ENCODE measurements around the gene FOCAD.

The FOCAD gene

DNA sequence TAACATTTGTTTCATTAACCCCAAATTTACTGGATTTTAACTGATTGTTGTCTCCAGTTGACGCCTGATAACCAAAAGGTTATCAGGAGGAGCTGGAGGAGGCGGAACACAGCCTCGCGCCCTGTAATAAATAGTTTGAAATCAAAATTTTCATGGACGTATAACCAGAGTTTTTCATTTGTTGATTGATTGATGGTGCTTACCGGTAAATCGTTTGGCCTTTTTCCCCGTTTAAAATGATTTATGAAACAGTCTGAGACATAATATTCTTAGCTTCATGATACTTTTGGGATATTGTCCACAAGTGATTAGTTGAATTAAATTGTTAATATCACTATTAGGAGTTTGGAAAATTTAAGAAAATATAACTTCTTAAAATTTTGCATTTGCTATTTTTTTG is 1.7 kb downstream of the FOCAD start:
- Histone ChIP-seq H3F3A (ENCODE audit: control insufficient read depth, insufficient read depth) (no peaks in the 10 kb centered on the region), H3K9me2 (replicated peaks; ENCODE audit: control insufficient read depth, low read length) (no peaks in the 10 kb centered on the region), H3K36me3 (ENCODE audit: control insufficient read depth, low read length) (no peaks in the 10 kb centered on the region), H3K9me3 (ENCODE audit: control insufficient read depth, insufficient read depth, low read length) (no peaks in the 10 kb centered on the region), H3K79me2 (ENCODE audit: control insufficient read depth, low read length) (peaks cover 49% of the 10 kb centered on the region), H3K27ac (ENCODE audit: low read depth, low read length) (no peak overlapping the region), H3K4me2 (ENCODE audit: low read length) (peak overlapping the region; percentile 81), H3K4me1 (ENCODE audit: control insufficient read depth, low read length) (peaks cover 20% of the 10 kb centered on the region), H4K20me1 (ENCODE audit: control insufficient read depth, insufficient read depth, low read depth, low read length) (peaks cover 2% of the 10 kb centered on the region; the same call in 1 of the 2 replicates), H3K27me3 (ENCODE audit: control insufficient read depth, low read length) (no peaks in the 10 kb centered on the region), H3K4me3 (ENCODE audit: low read length) (peak overlapping the region; percentile 86)
- TF ChIP-seq, protein P1, sequence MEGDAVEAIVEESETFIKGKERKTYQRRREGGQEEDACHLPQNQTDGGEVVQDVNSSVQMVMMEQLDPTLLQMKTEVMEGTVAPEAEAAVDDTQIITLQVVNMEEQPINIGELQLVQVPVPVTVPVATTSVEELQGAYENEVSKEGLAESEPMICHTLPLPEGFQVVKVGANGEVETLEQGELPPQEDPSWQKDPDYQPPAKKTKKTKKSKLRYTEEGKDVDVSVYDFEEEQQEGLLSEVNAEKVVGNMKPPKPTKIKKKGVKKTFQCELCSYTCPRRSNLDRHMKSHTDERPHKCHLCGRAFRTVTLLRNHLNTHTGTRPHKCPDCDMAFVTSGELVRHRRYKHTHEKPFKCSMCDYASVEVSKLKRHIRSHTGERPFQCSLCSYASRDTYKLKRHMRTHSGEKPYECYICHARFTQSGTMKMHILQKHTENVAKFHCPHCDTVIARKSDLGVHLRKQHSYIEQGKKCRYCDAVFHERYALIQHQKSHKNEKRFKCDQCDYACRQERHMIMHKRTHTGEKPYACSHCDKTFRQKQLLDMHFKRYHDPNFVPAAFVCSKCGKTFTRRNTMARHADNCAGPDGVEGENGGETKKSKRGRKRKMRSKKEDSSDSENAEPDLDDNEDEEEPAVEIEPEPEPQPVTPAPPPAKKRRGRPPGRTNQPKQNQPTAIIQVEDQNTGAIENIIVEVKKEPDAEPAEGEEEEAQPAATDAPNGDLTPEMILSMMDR (IDR thresholded peaks at IDR 0.05; ENCODE audit: low read depth, low read length, poor library complexity, severe bottlenecking), result no peak
- TF ChIP-seq EZH2phosphoT487 (IDR thresholded peaks at IDR 0.05; ENCODE audit: borderline replicate concordance, low read length), result no peak

DNA sequence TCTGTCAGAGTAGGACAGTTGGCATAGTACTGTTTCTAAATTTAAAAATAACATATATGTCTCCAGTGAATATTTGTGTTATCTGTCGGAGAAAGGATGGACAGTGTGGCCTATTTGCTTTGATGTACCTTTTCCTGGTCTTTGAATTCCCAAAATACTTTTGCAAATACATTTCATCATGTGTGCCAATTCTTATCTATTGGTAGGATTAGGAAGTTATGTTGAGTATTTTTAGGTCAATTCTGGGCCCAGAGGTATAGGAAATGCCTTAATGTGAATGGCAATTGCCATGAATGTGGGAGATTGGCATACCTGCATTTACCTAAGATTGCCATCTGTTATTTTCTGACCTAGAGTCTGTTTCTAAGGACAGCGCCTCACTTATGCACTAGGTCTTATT is 5.8 kb downstream of the FOCAD start:
- no peak for TF ChIP-seq EZH2phosphoT487 (IDR thresholded peaks at IDR 0.05; ENCODE audit: borderline replicate concordance, low read length)
- Histone ChIP-seq H3K27me3 (ENCODE audit: control insufficient read depth, low read length) (no peaks in the 10 kb centered on the region), H3K4me1 (ENCODE audit: control insufficient read depth, low read length) (peaks cover 10% of the 10 kb centered on the region), H3K27ac (ENCODE audit: low read depth, low read length) (no peak overlapping the region), H3K9me3 (ENCODE audit: control insufficient read depth, insufficient read depth, low read length) (no peaks in the 10 kb centered on the region), H3K36me3 (ENCODE audit: control insufficient read depth, low read length) (no peaks in the 10 kb centered on the region), H3K4me3 (ENCODE audit: low read length) (no peak overlapping the region), H3K4me2 (ENCODE audit: low read length) (no peak overlapping the region), H3K9me2 (replicated peaks; ENCODE audit: control insufficient read depth, low read length) (no peaks in the 10 kb centered on the region), H4K20me1 (ENCODE audit: control insufficient read depth, insufficient read depth, low read depth, low read length) (peaks cover 2% of the 10 kb centered on the region; the same call in 1 of the 2 replicates), H3K79me2 (ENCODE audit: control insufficient read depth, low read length) (peaks cover 45% of the 10 kb centered on the region), H3F3A (ENCODE audit: control insufficient read depth, insufficient read depth) (no peaks in the 10 kb centered on the region)

DNA sequence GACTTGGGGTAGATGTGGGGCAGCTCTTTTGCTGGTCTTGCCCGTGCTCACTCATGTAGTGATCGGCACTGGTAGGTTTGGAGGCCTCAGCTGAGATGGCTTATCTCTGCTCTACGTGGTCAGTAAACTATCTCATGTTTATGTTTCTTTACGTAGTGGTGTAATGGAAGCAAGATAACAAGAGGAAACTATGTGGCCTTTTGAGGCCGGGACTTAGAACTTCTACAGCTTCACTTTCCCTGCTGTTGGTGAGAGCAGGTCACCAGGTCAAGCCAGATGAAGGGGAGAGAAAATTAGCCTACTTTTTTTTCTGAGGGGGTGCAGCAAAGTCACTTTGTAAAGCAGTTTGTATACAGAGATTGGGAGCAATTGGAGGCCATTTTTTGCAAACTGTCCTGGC is 8.5 kb downstream of the FOCAD start:
- H3K79me2 ChIP-seq (ENCODE audit: control insufficient read depth, low read length), result peaks cover 28% of the 10 kb centered on the region
- H3K9me2 ChIP-seq (replicated peaks; ENCODE audit: control insufficient read depth, low read length), result no peaks in the 10 kb centered on the region
- no peak overlapping the region for H3K4me2 ChIP-seq (ENCODE audit: low read length)
- TF ChIP-seq EZH2phosphoT487 (IDR thresholded peaks at IDR 0.05; ENCODE audit: borderline replicate concordance, low read length), result no peak
- TF ChIP-seq, protein P1 (IDR thresholded peaks at IDR 0.05; ENCODE audit: low read depth, low read length, poor library complexity, severe bottlenecking), result no peak
- no peak overlapping the region for H3K27ac ChIP-seq (ENCODE audit: low read depth, low read length)
- H4K20me1 ChIP-seq (ENCODE audit: control insufficient read depth, insufficient read depth, low read depth, low read length), result peaks cover 2% of the 10 kb centered on the region; the same call in 1 of the 2 replicates
- no peaks in the 10 kb centered on the region for H3K27me3 ChIP-seq (ENCODE audit: control insufficient read depth, low read length)
- H3K4me1 ChIP-seq (ENCODE audit: control insufficient read depth, low read length), result no peaks in the 10 kb centered on the region
- H3K9me3 ChIP-seq (ENCODE audit: control insufficient read depth, insufficient read depth, low read length), result no peaks in the 10 kb centered on the region
- H3F3A ChIP-seq (ENCODE audit: control insufficient read depth, insufficient read depth), result no peaks in the 10 kb centered on the region
- H3K36me3 ChIP-seq (ENCODE audit: control insufficient read depth, low read length), result no peaks in the 10 kb centered on the region
- no peak overlapping the region for H3K4me3 ChIP-seq (ENCODE audit: low read length)

DNA sequence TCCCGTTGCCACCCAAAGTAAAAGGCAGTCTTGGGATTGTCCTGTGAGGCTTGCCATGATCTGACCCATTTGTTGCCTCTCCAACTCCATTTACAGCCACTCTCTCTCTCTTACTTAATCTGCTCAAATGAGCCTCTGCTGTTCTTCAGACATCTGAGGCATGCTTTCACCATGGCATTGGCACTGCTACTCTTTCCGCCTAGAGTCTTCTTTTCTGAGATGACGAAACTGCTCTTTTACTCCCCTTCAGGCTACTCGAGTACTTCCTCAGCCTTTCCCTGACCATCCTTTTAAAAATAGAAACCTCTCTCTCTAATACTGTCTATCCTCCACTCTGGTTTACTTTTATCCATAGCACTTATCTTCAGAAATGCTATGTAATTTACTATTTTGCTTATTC is 9.0 kb downstream of the FOCAD start:
- Histone ChIP-seq H3K9me3 (ENCODE audit: control insufficient read depth, insufficient read depth, low read length) (no peaks in the 10 kb centered on the region), H3K9me2 (replicated peaks; ENCODE audit: control insufficient read depth, low read length) (no peaks in the 10 kb centered on the region), H3K4me1 (ENCODE audit: control insufficient read depth, low read length) (no peaks in the 10 kb centered on the region), H3K27ac (ENCODE audit: low read depth, low read length) (no peak overlapping the region), H3K4me2 (ENCODE audit: low read length) (no peak overlapping the region), H3K4me3 (ENCODE audit: low read length) (no peak overlapping the region), H4K20me1 (ENCODE audit: control insufficient read depth, insufficient read depth, low read depth, low read length) (peaks cover 2% of the 10 kb centered on the region; the same call in 1 of the 2 replicates), H3K27me3 (ENCODE audit: control insufficient read depth, low read length) (no peaks in the 10 kb centered on the region), H3F3A (ENCODE audit: control insufficient read depth, insufficient read depth) (no peaks in the 10 kb centered on the region), H3K79me2 (ENCODE audit: control insufficient read depth, low read length) (peaks cover 23% of the 10 kb centered on the region), H3K36me3 (ENCODE audit: control insufficient read depth, low read length) (no peaks in the 10 kb centered on the region)
- no peak for TF ChIP-seq EZH2phosphoT487 (IDR thresholded peaks at IDR 0.05; ENCODE audit: borderline replicate concordance, low read length)
- TF ChIP-seq, protein P1 (IDR thresholded peaks at IDR 0.05; ENCODE audit: low read depth, low read length, poor library complexity, severe bottlenecking), result no peak

Data from DOHH2 (cell line).